Fibroblast of the aortic adventitia (primary cell): ENCODE data around the gene TMEM255B. TPM values are rescaled to one million over a fixed set of nuclear protein-coding genes. Genes with fewer than 3 reads are reported as not detected.

ENCODE experiments used
- DNase-seq: peaks from one replicate; pipeline ENCODE4 v3.0.0-alpha.2; 2010; ENCODE audit warnings: low read depth
- H3K4me3 ChIP-seq: 2 replicates; pipeline ENCODE4 v1.5.1; 2011; ENCODE audit warnings: low read depth, mild to moderate bottlenecking, control low read depth, low read length, moderate library complexity
- CTCF ChIP-seq: IDR thresholded peaks from 2 replicates; pipeline ENCODE4 v1.5.1; 2011; ENCODE audit warnings: mild to moderate bottlenecking, low read length, control low read depth, inconsistent platforms; ENCODE audit not compliant: insufficient read depth
- total RNA-seq: library from RNA; depleted of rRNA; stranded (reverse); fragments of >200 nt; gene quantifications from 2 replicates; pipeline ENCODE4 v1.2.3, GENCODE V29; 2012; ENCODE audit warnings: low replicate concordance

Gene TMEM255B
- total RNA-seq, 1 donor = not detected

GRCh38 chr13:113746671-113747070, 12.4 kb upstream of the TMEM255B start:
- H3K4me3 ChIP-seq = no peak overlapping the region
- no peak for DNase-seq
- TF ChIP-seq CTCF = no peak

DNA sequence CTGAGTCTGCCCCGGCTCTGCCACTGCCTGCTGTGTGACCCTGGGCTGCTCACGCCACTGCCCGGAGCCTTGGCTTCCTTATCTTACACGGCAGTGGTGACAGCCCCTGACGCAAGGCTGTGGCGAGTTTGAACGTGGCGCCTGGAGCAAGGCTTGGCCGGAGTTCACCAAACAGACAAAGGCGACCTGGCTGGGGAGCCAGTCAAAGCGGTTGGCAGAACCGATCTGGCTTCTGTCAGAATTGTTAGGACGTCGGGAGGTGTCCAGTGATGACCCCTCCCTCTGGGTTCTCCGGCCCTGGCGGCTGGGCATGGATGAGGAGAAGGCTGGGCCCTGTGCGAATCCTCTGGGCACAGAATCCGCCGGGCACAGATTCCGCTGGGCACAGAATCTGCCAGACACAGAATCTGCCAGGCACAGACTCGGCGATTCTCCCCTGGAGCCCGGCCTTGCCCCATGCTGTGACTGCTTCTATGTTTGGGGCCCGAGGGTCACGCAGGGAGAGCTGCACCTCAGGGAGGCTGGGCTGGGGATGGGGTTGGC, 11.7 kb upstream of the TMEM255B start:
- DNase-seq = no peak
- no peak overlapping the region for H3K4me3 ChIP-seq
- TF ChIP-seq CTCF = no peak

- no peak for DNase-seq
- no peak for TF ChIP-seq CTCF
- H3K4me3 ChIP-seq = no peak overlapping the region
These were observed 10.7 kb upstream of the TMEM255B start for GRCh38 chr13:113748101-113748861.

DNA sequence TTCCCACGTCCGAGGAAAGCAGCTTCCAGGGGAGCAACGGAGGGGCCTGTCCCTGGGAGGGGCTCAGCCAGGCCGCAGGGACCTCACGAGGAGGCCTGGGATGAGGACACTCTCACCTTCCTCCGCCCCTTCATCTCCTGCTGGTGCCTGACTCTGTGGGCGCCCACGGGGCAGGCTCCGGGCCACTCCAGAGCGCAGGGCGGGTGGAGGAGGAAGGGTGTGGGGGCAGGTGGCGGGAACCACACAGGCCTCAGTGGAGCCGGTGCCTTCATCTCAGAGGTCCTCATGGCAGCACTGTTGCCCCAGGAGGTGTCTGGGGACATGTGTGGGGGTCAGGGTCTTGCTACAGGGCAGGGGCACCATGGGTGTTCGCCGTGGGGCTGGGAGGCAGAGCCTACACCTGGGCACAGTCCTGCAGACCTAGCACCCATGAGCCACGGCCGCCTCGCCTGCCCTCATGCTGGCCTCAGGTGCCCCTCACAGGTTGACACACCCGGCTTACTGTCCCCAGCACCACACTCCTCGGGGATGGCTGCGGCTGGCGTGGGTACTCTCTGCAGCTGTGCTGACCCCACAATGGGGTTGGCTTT, 10.1 kb upstream of the TMEM255B start:
- no peak overlapping the region for H3K4me3 ChIP-seq
- no peak for TF ChIP-seq CTCF
- DNase-seq = no peak

DNA sequence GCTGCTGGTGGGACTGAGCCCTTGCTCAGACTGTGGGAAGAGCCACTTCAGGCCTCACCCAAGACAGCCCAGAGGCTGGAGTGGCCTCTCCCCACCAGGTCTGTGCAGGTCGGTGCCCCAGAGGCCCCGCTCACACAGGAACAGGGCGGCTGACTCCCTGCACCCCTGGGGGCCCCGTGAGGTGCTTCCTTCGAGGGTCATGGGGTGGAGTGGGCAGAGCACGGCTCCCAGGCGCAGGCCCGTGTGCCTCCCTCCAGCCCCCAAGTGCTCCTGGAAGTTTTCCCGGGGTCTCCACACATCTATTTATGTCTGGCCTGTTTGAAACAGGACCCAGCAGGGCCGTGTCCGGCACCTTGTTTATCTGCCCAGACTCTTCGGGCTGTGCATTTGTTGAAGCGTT, 9.5 kb upstream of the TMEM255B start:
- TF ChIP-seq CTCF = no peak
- no peak for DNase-seq
- H3K4me3 ChIP-seq = no peak overlapping the region

DNA sequence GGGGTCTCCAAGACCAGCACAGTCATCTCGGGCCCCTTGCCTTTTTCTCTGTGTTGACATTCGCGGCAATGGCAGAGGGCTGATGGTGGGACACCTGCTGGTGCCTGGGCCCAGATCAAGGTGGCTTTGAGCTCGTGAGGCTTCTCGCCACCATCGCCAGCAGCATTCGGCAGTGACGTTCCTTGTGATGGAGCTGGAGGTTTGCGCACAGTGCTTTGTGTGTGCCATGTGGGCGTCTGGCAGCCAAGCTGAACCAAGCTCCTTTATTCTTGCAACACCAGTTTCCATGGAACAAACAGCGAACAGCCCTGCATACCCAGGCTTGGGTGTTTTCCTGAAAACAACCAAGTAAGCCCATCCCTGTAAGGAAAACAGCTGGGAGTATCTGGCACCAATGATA, 9.1 kb upstream of the TMEM255B start:
- H3K4me3 ChIP-seq = no peak overlapping the region
- DNase-seq = no peak
- no peak for TF ChIP-seq CTCF
